ENCODE results near the gene NPIPA8. TPM values are rescaled to one million over a fixed set of nuclear protein-coding genes. Genes with fewer than 3 reads are reported as not detected.

The NPIPA8 gene
- 0.22 TPM in 1 of 2 replicates, not detected in the other for total RNA-seq

DNA sequence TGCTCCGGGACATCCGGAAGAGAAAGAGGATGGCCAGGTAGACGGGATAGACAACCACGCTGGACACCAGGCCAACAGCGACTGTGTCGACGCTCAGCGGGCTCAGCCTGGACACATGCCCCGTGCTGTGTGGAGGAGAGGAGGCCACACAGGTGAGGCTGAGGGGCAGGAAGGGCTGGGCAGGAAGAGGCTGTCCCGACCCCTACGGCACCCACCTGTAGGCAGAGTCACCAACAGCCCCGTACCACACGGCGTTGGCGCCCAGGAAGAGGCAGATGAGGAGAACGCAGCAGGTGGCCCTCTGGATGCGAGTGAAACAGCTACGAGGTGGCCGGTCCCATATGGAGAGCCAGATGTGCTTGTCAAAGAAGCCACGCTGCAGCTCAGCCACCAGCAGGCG, at the start of gene NPIPA8:
TSS of gene NPIPA8 (minus strand) at position 101 of the 400 bp plus-strand sequence. CDS start 4,074 bp downstream, outside the sequence.

Small RNA genes within 50 kb of the gene (small RNA-seq; reads per million reads assigned to genes)
- gene AC126755.6 (not detected), gene MIR6511A4 (not detected), gene MIR6770-3 (not detected)

Other genes with a start within 250 kb of the NPIPA8 start
- gene NOMO2, start 225.4 kb upstream of the NPIPA8 start, total RNA-seq, result 131 and 160 TPM in 2 replicates

All from thoracic aorta endothelial cell (primary cell).